WTC11 (cell line): ENCODE measurements around the gene ASIC2.

ENCODE experiments used
- ATF2 ChIP-seq: sonication (generic); formaldehyde crosslinking; IDR thresholded peaks from 2 replicates; pipeline ENCODE4 v1.8.1; 2022; ENCODE audit warnings: low read depth, missing genetic modification reagents, borderline replicate concordance
- CTCF ChIP-seq: fragments of 200-600 bp; IDR thresholded peaks from 2 replicates; pipeline ENCODE4 v1.8.0; 2022; ENCODE audit warnings: antibody characterized with exemption
- EMX1 ChIP-seq: fragments of 250-450 bp; sonication (Bioruptor Pico); IDR thresholded peaks from 2 replicates; pipeline ENCODE4 v1.8.0; 2021; ENCODE audit warnings: mild to moderate bottlenecking
- FOXJ3 ChIP-seq: sonication (generic); formaldehyde crosslinking; IDR thresholded peaks from 2 replicates; pipeline ENCODE4 v1.9.0; 2021; ENCODE audit warnings: missing genetic modification reagents, mild to moderate bottlenecking, borderline replicate concordance
- MAX ChIP-seq: sonication (generic); formaldehyde crosslinking; IDR thresholded peaks from 2 replicates; pipeline ENCODE4 v1.8.0; 2022; ENCODE audit warnings: mild to moderate bottlenecking, missing genetic modification reagents
- NR1H2 ChIP-seq: sonication (generic); formaldehyde crosslinking; IDR thresholded peaks from 2 replicates; pipeline ENCODE4 v1.9.0; 2021; ENCODE audit warnings: mild to moderate bottlenecking, moderate library complexity, missing genetic modification reagents
- SP1 ChIP-seq: sonication (generic); formaldehyde crosslinking; conservative IDR thresholded peaks from 2 replicates; pipeline ENCODE4 v1.8.1; 2022; ENCODE audit warnings: missing genetic modification reagents
- USF1 ChIP-seq: sonication (generic); formaldehyde crosslinking; IDR thresholded peaks from 2 replicates; pipeline ENCODE4 v1.8.0; 2022; ENCODE audit warnings: mild to moderate bottlenecking, missing genetic modification reagents
- ZNF121 ChIP-seq: sonication (generic); formaldehyde crosslinking; IDR thresholded peaks from 2 replicates; pipeline ENCODE4 v1.8.0; 2023; ENCODE audit warnings: missing genetic modification reagents
- ZNF138 ChIP-seq: sonication (generic); formaldehyde crosslinking; conservative IDR thresholded peaks from 2 replicates; pipeline ENCODE4 v1.8.1; 2022; ENCODE audit warnings: mild to moderate bottlenecking, moderate library complexity, missing genetic modification reagents
- ZNF396 ChIP-seq: fragments of 250-450 bp; sonication (Bioruptor Pico); IDR thresholded peaks from 2 replicates; pipeline ENCODE4 v1.8.0; 2021; ENCODE audit warnings: mild to moderate bottlenecking, moderate library complexity, borderline replicate concordance
- ZNF532 ChIP-seq: fragments of 250-450 bp; sonication (Bioruptor Pico); IDR thresholded peaks from 2 replicates; pipeline ENCODE4 v1.9.0; 2021; ENCODE audit warnings: mild to moderate bottlenecking, borderline replicate concordance

- TF ChIP-seq ZNF121 (CRISPR knock-in tag) (no peak), CTCF (no peak), ZNF532 (CRISPR knock-in tag) (no peak), MAX (CRISPR knock-in tag) (no peak), FOXJ3 (no peak), NR1H2 (CRISPR knock-in tag) (no peak), ATF2 (CRISPR knock-in tag) (no peak), ZNF396 (CRISPR knock-in tag) (no peak), USF1 (CRISPR knock-in tag) (no peak), EMX1 (CRISPR knock-in tag) (no peak), SP1 (CRISPR knock-in tag) (no peak), ZNF138 (no peak)
These were observed 73.1 kb downstream of the ASIC2 start for GRCh38 chr17:33220036-33220435.
